Neural progenitor cell (in vitro differentiated cells): ENCODE measurements around the gene S100A6. TPM values are rescaled to one million over a fixed set of nuclear protein-coding genes. Genes with fewer than 3 reads are reported as not detected.
A peak's percentile ranks its signal among the peaks of the same experiment; 100 is the strongest.

Experiments
- DNase-seq: peaks from one replicate; pipeline ENCODE4 v3.0.0-alpha.2; 2016; ENCODE audit warnings: low spot score
- H2AFZ ChIP-seq: fragments of 200-600 bp; sonication (generic); replicated peaks from 2 replicates; pipeline ENCODE4 v1.6.1; 2016; ENCODE audit warnings: antibody characterized with exemption
- H3F3A ChIP-seq: fragments of 200-600 bp; sonication (generic); 2 replicates; pipeline ENCODE4 v1.6.1; 2016; ENCODE audit warnings: antibody characterized with exemption, low read depth
- H3K27ac ChIP-seq: fragments of 200-600 bp; sonication (generic); 2 replicates; pipeline ENCODE4 v1.5.1; 2016; ENCODE audit warnings: mild to moderate bottlenecking
- H3K27me3 ChIP-seq: fragments of 200-600 bp; sonication (generic); 2 replicates; pipeline ENCODE4 v1.6.1; 2016; ENCODE audit warnings: mild to moderate bottlenecking, moderate library complexity
- H3K36me3 ChIP-seq: fragments of 200-600 bp; sonication (generic); 2 replicates; pipeline ENCODE4 v1.5.1; 2016
- H3K4me1 ChIP-seq: fragments of 200-600 bp; sonication (generic); 2 replicates; pipeline ENCODE4 v1.6.1; 2016; ENCODE audit warnings: mixed run types
- H3K4me2 ChIP-seq: fragments of 200-600 bp; sonication (generic); 2 replicates; pipeline ENCODE4 v1.6.1; 2016
- H3K4me3 ChIP-seq: fragments of 200-600 bp; sonication (generic); 2 replicates; pipeline ENCODE4 v1.5.1; 2016
- H3K79me2 ChIP-seq: fragments of 200-600 bp; sonication (generic); 2 replicates; pipeline ENCODE4 v1.6.1; 2016; ENCODE audit warnings: low read depth
- H3K9ac ChIP-seq: fragments of 200-600 bp; sonication (generic); 2 replicates; pipeline ENCODE4 v1.6.1; 2016
- H3K9me3 ChIP-seq: fragments of 200-600 bp; sonication (generic); 2 replicates; pipeline ENCODE4 v1.5.1; 2016; ENCODE audit warnings: low read depth
- H4K20me1 ChIP-seq: fragments of 200-600 bp; sonication (generic); 2 replicates; pipeline ENCODE4 v1.6.1; 2016; ENCODE audit warnings: low read depth
- H3K27ac Mint-ChIP-seq: 3 replicates; pipeline ENCODE4 v1.8.0; 2021; ENCODE audit warnings: mixed read lengths
- H3K27me3 Mint-ChIP-seq: 2 replicates; pipeline ENCODE4 v1.8.0; 2022; ENCODE audit warnings: low read depth, mild to moderate bottlenecking, inconsistent platforms, moderate library complexity, mixed read lengths; ENCODE audit not compliant: insufficient read depth
- H3K36me3 Mint-ChIP-seq: 3 replicates; pipeline ENCODE4 v1.8.0; 2021; ENCODE audit warnings: mixed read lengths
- H3K4me1 Mint-ChIP-seq: 3 replicates; pipeline ENCODE4 v1.8.0; 2021; ENCODE audit warnings: mixed read lengths
- H3K4me3 Mint-ChIP-seq: 3 replicates; pipeline ENCODE4 v1.8.0; 2021; ENCODE audit warnings: mild to moderate bottlenecking, moderate library complexity, mixed read lengths
- H3K9me3 Mint-ChIP-seq: 3 replicates; pipeline ENCODE4 v1.8.0; 2020; ENCODE audit warnings: mixed read lengths
- EZH2 ChIP-seq: fragments of 200-600 bp; sonication (generic); IDR thresholded peaks from 2 replicates; pipeline ENCODE4 v1.6.1; 2017; ENCODE audit warnings: antibody characterized with exemption, mild to moderate bottlenecking, moderate library complexity
- EZH2phosphoT487 ChIP-seq: fragments of 200-600 bp; sonication (generic); IDR thresholded peaks from 2 replicates; pipeline ENCODE4 v1.6.1; 2017; ENCODE audit warnings: antibody characterized with exemption
- total RNA-seq: library from RNA; depleted of rRNA; stranded (reverse); fragments of >200 nt; gene quantifications from 2 replicates; pipeline ENCODE4 v1.2.3, GENCODE V29; 2015; ENCODE audit warnings: low replicate concordance
- TF ChIP-seq, protein P1 (sequence below): fragments of 200-600 bp; sonication (generic); IDR thresholded peaks from 2 replicates; pipeline ENCODE4 v1.5.1; 2017; ENCODE audit warnings: antibody characterized with exemption, mild to moderate bottlenecking

The S100A6 gene
- total RNA-seq, 1 donor from 2014 or later: not detected

DNA sequence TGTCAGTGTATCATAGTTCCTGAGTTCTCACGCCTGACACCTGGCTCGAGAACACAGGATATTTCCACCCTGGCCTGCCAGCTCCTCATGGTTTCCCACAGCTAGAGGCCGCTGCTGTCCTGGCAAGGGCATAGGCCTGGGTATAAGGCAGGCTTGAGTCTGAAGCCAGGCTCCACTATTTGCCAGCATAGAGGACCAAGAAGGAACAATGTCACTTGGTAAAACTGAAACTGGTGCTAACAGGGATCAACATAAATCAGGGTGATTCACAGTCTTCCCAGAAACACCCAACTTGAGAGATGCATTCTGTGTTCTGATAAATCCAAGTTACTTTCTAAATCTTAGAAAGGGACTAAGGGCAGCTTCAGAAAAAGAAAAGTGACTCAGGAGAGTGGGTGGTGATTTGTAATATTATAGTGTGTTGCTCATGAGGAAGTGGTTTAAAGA lies 36.8 kb upstream of the S100A6 start:
- Mint-ChIP-seq H3K27me3 (peaks cover 9% of the 10 kb centered on the region), H3K4me1 (peaks cover 30% of the 10 kb centered on the region), H3K4me3 (no peak overlapping the region), H3K9me3 (peaks cover 7% of the 10 kb centered on the region), H3K36me3 (no peaks in the 10 kb centered on the region), H3K27ac (no peak overlapping the region)
- Histone ChIP-seq H3F3A (peaks cover 3% of the 10 kb centered on the region), H3K9ac (no peak overlapping the region), H3K4me1 (peaks cover 11% of the 10 kb centered on the region), H2AFZ (no peak overlapping the region), H3K27me3 (no peaks in the 10 kb centered on the region), H3K4me2 (no peak overlapping the region), H4K20me1 (no peaks in the 10 kb centered on the region), H3K27ac (no peak overlapping the region), H3K9me3 (no peaks in the 10 kb centered on the region), H3K79me2 (no peaks in the 10 kb centered on the region), H3K36me3 (no peaks in the 10 kb centered on the region), H3K4me3 (no peak overlapping the region)
- peak; percentile 71 for DNase-seq
- no peak for TF ChIP-seq EZH2
- TF ChIP-seq, protein P1, sequence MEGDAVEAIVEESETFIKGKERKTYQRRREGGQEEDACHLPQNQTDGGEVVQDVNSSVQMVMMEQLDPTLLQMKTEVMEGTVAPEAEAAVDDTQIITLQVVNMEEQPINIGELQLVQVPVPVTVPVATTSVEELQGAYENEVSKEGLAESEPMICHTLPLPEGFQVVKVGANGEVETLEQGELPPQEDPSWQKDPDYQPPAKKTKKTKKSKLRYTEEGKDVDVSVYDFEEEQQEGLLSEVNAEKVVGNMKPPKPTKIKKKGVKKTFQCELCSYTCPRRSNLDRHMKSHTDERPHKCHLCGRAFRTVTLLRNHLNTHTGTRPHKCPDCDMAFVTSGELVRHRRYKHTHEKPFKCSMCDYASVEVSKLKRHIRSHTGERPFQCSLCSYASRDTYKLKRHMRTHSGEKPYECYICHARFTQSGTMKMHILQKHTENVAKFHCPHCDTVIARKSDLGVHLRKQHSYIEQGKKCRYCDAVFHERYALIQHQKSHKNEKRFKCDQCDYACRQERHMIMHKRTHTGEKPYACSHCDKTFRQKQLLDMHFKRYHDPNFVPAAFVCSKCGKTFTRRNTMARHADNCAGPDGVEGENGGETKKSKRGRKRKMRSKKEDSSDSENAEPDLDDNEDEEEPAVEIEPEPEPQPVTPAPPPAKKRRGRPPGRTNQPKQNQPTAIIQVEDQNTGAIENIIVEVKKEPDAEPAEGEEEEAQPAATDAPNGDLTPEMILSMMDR: peak; percentile 70
- no peak for TF ChIP-seq EZH2phosphoT487

DNA sequence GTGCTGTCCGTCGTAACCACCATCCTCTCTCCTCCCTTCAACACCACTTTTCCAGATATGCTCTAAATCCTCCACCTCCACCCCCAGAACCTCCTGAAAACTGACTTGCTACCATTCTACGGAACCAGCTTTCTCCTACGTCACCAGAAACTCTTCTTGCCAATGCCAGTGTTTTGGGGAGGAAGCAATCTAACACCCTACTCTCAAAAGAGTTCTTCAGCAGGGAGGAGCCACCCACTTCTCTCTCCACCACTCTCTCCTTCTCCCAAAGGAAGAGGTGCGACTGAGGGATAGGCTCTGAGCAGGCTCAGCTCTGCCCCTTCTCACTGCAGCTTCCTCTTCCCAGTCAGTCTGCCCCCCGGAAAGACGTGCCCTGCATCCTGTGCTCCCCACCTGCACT lies 35.9 kb upstream of the S100A6 start:
- no peak for DNase-seq
- Mint-ChIP-seq H3K9me3 (peaks cover 7% of the 10 kb centered on the region), H3K4me3 (peak overlapping the region; percentile 6), H3K36me3 (no peaks in the 10 kb centered on the region), H3K27me3 (peaks cover 11% of the 10 kb centered on the region), H3K27ac (peak overlapping the region; percentile 7), H3K4me1 (peaks cover 36% of the 10 kb centered on the region)
- H3K27me3 ChIP-seq: no peaks in the 10 kb centered on the region
- no peak overlapping the region for H2AFZ ChIP-seq
- no peak overlapping the region for H3K9ac ChIP-seq
- no peaks in the 10 kb centered on the region for H3K36me3 ChIP-seq
- H3K4me3 ChIP-seq: no peak overlapping the region
- peaks cover 3% of the 10 kb centered on the region for H3F3A ChIP-seq
- H3K4me1 ChIP-seq: peaks cover 12% of the 10 kb centered on the region
- no peak overlapping the region for H3K27ac ChIP-seq
- no peak for TF ChIP-seq EZH2
- TF ChIP-seq, protein P1: no peak
- TF ChIP-seq EZH2phosphoT487: no peak
- H4K20me1 ChIP-seq: no peaks in the 10 kb centered on the region
- no peak overlapping the region for H3K4me2 ChIP-seq
- no peaks in the 10 kb centered on the region for H3K9me3 ChIP-seq
- no peaks in the 10 kb centered on the region for H3K79me2 ChIP-seq

DNA sequence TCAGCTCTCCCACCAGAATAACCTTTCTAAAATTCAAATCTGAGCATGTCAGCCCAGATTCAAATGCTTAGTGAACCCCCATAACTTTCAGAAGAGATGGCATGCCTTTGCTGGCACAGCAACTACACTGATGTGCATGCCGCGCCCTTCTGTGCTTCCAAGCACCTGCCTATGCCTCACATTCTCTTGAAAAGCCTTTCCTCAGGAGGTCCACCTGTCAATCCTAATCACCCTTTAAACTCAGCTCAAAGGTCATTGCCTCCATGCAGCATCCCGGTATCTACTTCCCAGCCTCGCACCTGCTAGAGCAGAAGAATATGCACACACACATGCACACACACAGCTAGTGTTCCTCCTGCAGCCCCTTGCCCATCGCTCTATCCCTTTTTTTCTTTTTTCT lies 35.1 kb upstream of the S100A6 start:
- Mint-ChIP-seq H3K4me1 (peaks cover 43% of the 10 kb centered on the region), H3K36me3 (no peaks in the 10 kb centered on the region), H3K27ac (peak overlapping the region; percentile 65), H3K4me3 (peak overlapping the region; percentile 39), H3K9me3 (peaks cover 7% of the 10 kb centered on the region), H3K27me3 (peaks cover 12% of the 10 kb centered on the region)
- no peak overlapping the region for H3K9ac ChIP-seq
- TF ChIP-seq, protein P1: no peak
- TF ChIP-seq EZH2phosphoT487 (no peak), EZH2 (no peak)
- no peak overlapping the region for H2AFZ ChIP-seq
- H3K9me3 ChIP-seq: no peaks in the 10 kb centered on the region
- H3K4me2 ChIP-seq: no peak overlapping the region
- H3K36me3 ChIP-seq: no peaks in the 10 kb centered on the region
- no peaks in the 10 kb centered on the region for H3K79me2 ChIP-seq
- H3K27me3 ChIP-seq: no peaks in the 10 kb centered on the region
- no peak overlapping the region for H3K4me3 ChIP-seq
- no peaks in the 10 kb centered on the region for H4K20me1 ChIP-seq
- H3F3A ChIP-seq: peaks cover under 1% of the 10 kb centered on the region
- no peak overlapping the region for H3K27ac ChIP-seq
- peaks cover 17% of the 10 kb centered on the region for H3K4me1 ChIP-seq
- DNase-seq: no peak
